Activated CD8-positive, alpha-beta memory T cell treated with anti-CD3 and anti-CD28 coated beads for 4 hours (primary cell): ENCODE measurements around the gene PITPNM2.

Experiments
- DNase-seq, 2 donors: peaks; one replicate each; pipeline ENCODE4 v3.0.0-alpha.2; 2020; ENCODE audit warnings: low read depth in 2 of 2

The PITPNM2 gene

DNA sequence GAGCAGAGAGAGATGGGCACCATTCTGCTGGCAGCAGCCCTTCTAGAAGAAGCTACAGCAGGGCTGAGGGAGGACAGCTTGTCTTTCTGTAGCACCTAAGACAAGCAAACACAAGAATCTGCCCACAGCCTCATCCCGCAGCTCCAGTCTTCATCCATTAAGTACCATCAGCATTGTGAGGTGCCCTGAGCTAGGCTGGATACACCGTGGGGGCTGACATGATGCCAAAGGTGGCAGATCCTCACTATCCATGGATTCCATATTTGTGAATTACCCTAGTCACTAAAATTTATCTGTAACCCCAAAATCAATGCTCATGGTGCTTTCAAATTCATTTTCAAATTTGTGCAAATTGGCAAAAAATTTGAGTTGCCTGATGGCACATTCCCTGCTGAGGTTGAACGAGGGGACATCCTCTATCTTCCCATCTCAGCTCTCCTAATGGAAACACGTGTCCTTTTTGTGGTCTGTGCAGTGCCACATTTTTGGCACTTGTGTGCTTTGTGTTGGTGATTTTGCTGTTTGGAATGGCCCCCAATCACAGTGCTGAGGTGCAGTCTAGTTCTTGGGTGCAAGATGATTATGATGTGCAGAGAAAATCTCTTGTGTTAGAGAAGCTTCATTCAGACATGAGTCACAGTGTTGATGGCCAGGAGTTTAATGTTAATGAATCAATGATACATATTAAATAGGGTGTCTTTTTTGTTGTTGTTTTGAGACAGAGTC is 7.0 kb downstream of the PITPNM2 start:
- no peak for DNase-seq

DNA sequence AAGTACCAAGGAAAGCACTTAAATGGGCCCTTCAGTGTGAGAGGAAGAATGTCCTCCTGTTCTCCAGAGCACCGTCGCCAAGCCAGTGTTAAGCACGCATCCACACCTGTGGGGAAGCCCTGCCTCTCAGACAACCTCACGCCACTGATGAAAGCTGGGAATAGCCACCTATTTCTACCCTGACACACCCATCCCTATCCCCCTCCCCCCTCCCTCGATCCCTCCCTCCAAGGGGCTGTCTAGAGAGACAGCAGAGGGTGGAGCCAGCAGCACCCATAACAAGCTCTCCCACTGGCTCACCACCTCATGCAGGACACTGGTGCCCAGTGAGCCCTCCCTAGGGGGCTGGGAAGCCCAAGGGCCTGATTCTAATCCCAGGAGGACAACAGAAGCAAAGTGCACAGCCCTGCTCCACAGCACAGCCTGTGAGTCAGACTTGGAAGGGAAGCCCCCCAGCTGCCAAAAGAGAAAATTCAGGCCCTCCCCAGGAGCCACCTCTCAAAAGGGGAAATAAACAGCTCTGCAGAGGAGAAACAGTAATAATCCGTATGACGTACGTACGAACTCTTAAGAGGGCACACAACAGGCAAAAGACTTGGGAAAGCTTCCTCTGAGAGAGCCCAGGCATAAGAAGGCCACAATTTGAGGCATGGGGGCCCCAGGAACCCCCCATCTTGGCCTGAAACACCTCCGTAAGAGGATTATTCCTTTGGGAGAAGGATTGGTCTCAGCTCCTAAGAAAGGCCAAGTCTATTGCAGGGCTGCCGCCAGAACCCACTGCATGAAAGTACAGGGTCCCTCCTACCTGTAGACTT is 7.8 kb downstream of the PITPNM2 start:
- no peak for DNase-seq

DNA sequence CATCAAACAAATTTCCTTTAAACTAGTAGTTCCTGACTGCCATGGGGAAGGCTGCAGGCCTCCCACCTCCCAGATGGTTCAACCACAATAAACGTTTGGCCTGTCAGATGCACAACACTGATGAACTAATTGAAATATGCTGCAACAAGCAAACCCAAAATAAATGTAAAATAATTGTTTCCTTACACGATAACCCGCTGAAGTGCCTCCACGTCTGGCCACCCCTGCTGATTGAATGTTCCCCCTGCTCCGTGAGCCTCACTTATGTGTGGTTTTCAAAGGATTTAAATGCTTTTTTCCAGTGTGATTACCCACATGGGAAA is 8.4 kb downstream of the PITPNM2 start:
- no peak for DNase-seq

DNA sequence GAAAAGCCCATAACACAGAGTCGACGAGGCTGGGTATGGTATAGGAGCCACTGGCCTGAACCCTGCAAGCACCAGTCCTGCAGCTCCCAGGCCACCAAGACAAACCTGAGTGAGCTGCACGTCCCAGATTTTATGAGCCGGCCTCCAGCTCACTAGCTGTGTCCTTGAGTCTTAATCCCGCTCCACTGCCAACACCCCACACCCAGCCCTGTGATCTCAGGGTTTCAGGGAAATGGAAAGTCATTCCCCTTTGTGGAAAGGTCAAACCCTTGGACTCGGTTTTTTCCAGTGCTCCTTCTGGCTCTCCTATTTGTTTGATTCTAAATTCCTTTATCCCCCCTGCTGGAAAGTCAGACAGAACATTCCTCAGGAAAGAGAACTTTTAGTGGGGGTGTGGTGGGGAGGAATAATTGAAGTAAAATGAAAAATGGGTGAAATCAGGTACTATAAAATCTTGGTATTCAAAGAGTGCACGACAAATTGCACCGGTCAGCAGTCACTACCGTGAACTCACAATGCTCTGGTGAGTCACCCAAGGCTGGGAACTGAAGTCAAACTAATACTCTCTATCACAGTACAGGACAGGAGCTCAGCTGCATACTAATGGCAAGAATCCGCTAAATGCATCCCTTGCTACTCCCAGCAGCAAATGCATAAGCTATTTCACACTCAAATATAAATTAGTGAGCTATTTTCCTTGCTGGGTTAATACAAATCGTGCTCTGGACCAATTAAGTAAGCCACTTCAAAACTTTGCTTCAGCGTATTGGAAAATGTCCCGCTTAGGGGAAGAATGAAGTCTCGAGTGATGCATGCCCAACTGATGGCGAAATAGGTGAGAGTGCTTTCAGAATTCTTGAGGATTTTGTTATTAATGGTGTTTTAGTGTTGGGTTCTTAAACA is 9.0 kb downstream of the PITPNM2 start:
- no peak for DNase-seq

DNA sequence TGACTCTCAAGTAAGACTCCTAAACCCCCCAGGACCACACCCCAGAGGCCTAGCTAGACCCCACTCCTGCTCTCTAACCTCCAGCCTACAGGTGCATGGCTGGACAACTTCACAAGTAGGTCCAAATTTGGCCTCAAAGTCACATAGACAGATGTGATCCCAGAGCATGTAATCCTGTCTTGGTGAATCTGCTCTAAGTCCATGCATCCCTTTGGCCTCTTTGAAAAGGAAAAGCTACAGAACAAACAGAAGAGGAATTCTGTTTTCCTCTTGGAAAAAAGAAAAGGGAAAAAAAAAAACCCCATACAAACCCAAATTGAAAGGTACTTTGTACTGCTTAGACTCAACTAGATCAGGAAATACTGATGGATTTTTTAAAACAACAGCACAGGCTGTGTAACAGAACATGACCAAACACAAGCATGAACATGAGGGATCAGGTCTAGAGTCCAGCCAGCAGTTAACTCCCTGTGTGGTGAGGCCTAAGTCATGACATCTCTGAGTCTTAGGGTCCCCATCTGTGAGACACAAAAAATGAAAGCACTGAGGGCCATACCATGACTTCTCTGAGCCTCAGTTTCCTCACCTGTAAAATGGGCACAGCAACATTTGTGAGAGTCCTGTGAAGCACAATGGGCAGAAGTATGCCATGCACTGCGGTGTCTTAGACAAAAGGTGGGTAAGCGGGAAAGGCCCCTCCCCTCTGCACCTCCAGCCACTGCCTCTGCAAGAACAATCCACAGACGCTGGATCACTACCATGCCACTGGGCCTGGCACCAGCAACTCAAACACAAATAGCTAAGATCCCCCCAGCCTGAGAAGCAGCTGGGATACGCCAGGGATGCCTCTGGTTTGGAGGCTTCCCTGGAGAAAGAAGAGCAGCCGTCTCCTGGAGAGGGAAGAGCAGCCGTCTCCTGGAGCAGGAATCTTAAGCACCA is 9.9 kb downstream of the PITPNM2 start:
- no peak for DNase-seq

DNA sequence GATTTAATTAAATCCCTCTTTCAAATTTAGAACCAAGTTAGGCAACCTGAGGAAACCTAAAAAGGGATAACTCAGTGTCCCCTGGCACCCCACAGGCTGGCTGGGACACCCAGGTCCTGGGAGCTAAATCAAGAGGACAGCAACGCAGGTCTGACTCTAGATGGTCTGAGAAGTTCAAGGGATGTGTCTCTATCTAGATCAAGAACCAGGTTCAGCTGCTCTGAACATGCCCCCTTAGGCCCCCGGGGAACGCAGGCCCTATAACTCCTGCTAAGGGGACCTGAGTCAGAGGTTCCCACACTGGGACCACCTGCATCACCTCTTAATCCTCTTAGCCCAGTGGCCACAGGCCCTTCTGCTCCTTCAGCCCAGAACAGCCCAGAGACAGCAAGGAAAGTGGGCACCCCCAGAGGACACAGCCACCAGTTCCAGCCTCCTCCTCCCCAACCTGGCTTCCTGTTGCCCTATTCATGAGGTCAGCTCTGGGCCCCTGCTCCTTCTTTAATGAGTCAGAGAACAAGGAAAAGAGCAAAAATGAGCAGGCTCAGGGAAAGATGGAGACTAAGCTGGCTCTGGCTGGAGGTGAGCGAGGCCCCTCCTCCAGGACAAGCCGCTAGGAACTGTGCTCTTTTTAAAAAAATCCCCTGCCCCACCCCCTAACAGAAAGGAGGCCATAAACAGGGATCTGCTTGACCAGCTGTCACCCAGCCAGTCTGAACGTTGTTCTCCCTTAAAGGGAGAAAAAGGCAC is 10.8 kb downstream of the PITPNM2 start:
- DNase-seq, result no peak

DNA sequence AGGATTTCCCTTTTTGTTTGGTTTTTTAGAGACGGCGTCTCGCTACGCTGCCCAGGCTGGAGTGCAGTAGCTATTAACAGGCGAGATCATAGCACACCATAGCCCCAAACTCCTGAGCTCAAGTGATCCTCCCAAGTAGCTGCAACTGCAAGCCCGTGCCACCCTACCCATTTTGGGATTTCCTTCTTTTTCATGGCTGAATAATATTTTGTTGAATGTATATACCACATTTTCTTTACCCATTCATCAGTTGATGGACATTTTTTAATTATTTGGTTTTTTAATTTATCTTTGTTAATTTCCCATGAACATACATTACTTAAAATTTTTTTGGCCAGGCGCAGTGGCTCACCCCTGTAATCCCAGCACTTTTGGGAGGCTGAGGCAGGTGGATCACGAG is 15.2 kb downstream of the PITPNM2 start:
- DNase-seq, result no peak

DNA sequence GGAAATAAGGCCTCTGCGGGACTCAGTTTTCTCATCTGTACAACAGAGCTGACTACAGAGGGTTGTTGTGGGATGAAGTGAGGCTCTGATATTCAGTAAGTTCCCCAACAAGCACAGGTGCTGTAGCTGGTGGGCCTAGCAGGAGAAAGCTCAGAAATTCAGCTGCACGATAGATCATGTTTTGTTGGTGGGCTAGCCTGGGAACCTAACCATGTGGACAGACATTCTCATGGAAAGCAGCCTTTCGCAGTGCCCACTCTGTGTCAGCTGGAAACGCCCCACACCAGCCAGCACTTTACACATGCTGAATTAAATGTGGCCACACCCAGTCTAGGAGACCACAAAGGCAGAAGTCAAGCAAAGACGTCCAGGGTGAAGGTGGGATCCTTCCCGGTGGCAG is 16.1 kb downstream of the PITPNM2 start:
- no peak for DNase-seq

DNA sequence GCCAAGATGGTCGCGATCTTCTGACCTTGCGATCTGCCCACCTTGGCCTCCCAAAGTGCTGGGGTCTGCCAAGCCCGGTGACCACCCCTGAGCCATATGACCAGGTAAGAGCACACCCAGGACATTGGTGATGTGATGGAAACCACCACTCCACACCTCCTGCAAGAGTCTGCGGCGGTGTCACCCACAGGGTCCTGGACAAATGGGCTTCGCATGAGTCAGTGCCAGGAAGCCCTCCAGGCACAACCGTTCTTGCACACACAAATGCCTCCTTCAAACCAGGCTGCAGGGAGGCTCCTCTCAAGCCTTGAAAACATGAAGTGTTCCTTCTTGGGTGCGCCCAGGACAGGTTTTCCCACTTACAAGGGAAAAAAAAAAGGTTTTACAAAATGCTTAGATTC is 16.6 kb downstream of the PITPNM2 start:
- no peak for DNase-seq

DNA sequence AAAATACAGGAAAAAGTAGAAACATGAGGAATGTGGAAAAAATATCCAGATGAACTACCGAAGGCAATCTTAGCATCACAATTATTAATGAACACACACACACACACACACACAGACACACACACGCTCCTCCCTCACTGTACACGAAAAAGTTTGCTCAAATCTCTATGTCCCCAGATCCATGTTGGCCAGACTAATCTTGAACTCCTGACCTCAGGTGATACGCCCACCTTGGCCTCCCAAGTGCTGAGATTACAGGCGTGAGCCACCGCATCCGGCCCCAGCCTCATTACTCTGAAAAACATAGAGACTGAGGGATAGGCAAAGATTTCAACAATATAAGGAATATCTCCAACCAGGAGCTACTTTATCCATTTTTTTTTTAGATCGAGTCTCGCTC is 17.2 kb downstream of the PITPNM2 start:
- no peak for DNase-seq

DNA sequence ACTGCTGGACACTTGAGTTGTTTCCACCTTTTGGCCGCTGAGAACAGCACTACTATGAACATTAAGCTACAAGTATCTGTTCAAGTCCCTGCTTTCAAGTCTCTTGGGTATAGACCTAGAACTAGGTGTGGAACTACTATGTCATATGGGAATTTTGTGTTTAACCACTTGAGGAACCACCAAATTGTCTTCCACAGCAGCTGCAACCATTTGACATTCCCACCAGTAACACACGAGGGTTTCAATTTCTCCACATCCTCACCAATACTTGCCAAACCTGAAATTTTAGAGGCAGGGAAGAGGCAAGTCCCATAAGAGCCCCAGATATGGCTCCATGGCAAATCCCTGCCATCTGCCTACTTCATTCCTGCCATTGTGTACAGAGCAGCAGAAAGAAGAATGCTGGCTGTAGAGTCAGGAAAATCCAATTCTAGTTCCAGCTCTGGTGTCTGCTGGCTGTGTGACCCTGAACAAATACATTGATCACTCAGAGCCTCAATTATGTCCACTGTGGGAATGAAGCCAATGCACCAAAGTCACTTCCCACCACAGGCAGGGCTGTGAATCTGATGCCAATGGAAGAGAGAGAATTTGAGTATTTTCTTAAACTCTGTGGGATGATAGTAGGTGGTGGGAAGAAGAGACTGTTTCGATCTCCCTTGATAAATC is 17.8 kb downstream of the PITPNM2 start:
- no peak for DNase-seq

DNA sequence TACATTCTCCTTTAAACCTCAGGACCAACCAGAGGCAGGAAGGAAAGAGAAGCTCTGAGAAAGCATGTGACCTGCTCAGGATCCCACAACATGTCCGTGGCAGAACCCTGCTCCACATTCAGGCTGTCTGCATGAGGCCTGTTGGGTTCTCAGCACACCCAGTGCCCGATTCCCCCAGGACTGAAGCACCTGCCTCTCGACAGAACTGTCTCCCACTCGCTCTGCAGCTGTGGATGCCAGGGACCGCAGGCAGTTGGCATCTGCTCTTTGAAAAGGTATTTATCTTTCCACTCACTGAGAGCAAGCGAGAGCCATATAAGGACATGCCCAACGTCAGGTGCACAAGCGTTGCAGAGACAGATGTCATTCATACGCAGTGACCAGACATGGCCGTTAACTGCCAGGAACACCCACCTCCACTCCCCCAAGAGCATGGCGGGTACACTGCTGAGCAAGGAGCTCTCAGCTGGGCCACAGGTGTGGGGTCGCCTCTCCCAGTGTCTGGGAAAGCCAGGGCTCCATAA is 18.9 kb downstream of the PITPNM2 start:
- no peak for DNase-seq

DNA sequence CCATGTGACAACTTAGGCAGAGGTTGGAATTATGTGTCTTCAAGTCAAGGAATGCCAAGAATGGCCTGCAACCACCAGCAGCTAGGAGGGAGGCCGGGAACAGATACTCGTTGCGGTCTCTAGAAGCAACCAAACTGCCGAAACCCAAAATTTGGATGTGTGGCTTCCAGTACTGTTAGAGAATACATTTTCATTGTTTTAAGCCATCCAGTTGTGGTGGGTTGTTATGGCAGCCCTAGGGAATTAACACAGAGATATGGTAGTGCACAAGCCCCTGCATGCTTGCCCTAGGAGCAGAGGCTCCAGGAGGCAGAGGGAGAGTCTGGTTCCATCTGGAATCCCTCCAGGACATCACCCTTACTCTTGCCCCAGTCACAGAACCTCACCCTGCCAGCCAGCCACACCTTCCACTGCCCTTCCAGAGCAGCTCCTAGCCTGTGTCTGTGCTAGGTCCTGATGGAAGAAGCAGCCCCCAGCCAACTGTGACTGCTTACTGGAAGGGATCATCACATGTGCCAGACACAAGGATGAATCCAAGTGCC is 19.5 kb downstream of the PITPNM2 start:
- DNase-seq, result no peak

DNA sequence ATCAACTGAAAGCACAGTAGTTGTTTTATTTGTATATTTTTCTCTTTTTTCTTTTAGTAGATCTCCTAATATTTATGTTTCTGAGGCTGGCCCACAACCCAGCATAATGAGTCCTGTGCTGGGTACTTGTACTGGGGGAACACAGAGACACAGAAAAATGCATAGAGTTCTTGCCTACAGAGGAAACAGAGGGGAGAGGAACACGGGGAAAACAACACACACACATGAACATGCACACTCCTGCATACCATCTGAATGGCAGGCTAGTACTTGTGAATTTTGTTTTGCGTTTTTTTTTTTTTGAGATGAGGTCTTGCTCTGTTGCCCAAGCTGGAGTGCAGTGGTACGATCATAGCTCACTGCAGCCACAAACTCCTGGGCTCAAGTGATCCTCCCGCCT is 21.3 kb downstream of the PITPNM2 start:
- DNase-seq, result no peak

DNA sequence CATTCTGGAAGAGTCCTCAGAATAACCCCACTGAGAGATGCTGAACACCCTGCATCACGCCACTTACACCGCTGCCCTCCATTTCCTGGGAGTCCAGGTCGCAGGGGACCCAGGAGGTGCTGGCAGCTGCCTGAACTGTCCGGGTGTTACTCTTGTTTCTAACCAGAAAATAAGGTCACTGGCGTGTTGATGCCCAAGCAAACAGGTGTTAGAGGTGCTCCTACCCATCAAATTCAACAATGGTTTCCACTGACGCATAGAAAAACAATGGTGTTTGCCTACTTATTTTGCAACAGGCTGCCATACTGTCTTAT is 23.8 kb downstream of the PITPNM2 start:
- no peak for DNase-seq

DNA sequence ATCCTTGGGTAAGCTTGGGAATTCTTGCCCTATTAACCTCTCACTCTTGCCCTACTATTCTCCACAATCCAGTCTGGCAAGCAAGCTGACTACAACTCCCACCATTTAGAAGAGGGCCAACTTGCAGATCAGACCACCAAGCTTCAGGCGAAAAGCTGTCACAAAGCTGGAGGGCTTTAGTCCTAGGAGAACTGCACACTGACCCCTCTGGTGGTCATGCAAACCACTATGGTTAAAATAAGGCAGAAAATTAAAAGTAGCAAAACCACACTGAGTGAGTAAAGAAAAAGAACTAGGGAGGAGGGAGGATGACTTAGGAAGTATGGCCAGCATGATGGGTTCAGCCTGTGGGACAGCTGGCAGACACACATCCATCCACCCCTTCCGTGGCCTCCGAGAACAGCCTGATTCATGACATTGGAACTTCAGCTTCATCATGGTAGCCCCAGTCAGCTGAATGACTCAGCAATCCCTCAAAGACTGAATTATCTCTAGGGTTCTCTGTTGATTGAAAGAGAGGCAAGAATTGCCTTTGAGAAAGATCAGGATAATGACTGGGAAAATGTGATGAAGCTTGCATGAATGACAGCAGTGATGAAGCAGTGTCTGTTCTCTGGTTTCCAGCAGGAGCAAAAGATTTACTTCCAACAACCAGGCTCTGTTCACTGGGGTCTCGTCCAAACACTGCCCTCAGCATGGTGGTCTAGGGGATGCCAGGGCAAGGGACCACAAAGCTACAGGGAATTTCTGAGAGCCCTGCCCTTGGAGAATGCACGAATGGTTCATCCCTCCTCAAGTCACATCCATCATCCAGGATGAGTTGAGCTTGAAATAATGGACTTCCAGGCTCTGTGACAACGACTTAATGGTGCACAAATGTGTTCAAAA is 24.4 kb downstream of the PITPNM2 start:
- DNase-seq, result no peak

DNA sequence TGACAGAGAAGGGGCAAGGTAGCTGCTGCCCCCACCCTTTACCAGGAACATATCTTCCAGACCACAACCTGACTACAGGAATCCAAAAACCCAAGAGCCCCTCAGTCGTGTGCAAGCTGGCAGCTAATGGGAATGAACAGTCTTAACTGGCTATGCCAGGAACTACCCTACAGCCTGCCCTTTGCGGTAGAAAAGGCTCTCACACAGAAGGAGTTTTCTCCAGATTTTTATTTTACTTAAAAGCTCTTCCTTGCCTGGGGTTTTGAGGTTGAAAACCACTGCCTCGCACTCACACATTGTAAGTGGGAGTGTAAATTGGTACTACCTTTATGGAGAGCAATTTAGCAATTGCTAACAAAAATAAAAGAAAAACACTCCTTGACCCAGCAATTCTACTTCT is 28.3 kb downstream of the PITPNM2 start:
- DNase-seq, result no peak

DNA sequence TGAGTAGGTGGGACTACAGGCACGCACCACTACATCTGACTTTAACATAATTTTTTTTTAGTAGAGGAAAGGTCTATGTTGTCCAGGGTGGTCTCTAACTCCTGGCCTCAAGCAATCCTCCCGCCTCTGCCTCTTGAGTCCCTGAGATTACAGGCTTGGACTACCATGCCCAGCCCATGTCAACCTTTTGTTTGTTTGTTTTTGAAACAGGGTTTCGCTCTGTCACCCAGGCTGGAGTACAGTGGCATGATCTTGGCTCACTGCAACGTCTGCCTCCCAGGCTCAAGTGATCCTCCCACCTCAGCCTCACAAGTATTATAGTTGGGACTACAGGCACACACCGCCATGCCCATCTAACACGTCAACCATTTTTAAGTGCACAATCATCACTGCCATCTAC is 29.2 kb downstream of the PITPNM2 start:
- DNase-seq, result no peak
